ENCODE data around the gene POLR3E. TPM values are rescaled to one million over a fixed set of nuclear protein-coding genes. Genes with fewer than 3 reads are reported as not detected.

Gene POLR3E
- total RNA-seq, 1 donor from 2014 or later = 36.6 TPM

DNA sequence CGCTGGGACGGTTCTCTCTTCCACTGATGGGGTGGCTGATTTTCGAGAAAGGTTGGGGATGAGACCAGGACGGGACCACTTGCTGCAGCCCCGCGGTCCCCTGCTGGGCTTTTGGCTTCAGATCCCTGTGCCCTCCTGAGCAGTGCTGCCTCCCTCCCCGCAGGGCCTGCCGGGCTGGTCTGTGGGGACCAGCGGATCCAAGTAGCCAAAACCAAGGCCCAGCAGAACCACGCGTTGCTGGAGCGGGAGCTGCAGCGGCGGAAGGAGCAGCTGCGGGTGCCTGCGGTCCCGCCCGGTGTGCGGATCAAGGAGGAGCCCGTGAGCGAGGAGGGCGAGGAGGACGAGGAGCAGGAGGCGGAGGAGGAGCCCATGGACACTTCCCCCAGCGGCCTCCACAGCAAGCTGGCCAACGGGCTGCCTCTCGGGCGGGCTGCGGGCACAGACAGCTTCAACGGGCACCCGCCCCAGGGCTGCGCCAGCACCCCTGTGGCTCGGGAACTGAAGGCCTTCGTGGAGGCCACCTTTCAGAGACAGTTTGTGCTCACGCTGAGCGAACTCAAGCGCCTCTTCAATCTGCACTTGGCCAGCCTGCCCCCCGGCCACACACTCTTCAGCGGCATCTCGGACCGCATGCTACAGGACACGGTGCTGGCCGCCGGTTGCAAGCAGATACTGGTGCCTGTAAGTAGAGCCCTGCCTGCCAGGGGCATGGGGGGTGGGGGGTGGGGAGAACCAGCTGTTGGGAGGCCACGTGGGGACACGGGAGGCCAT, 28.6 kb downstream of the POLR3E start:
- intact Hi-C loops (cut with DNase I) = no loop called here
- Histone ChIP-seq H3K27me3 (ENCODE audit: low read depth) (no peaks in the 10 kb centered on the region), H3K27ac (no peak overlapping the region), H3K36me3 (peaks cover 91% of the 10 kb centered on the region), H3K4me3 (no peak overlapping the region), H3K4me1 (peaks cover 6% of the 10 kb centered on the region), H3K9me3 (no peaks in the 10 kb centered on the region)
- DNase-seq (no peak), ATAC-seq (no peak)
- TF ChIP-seq CTCF (IDR thresholded peaks at IDR 0.05) = no peak

GRCh38 chr16:22326369-22326652, 29.1 kb downstream of the POLR3E start:
- no peak overlapping the region for H3K4me3 ChIP-seq
- DNase-seq (no peak), ATAC-seq (no peak)
- H3K4me1 ChIP-seq = peaks cover 6% of the 10 kb centered on the region
- intact Hi-C loops (cut with DNase I) = no loop called here
- peaks cover 93% of the 10 kb centered on the region for H3K36me3 ChIP-seq
- H3K9me3 ChIP-seq = no peaks in the 10 kb centered on the region
- no peak overlapping the region for H3K27ac ChIP-seq
- no peak for TF ChIP-seq CTCF (IDR thresholded peaks at IDR 0.05)
- H3K27me3 ChIP-seq (ENCODE audit: low read depth) = no peaks in the 10 kb centered on the region

DNA sequence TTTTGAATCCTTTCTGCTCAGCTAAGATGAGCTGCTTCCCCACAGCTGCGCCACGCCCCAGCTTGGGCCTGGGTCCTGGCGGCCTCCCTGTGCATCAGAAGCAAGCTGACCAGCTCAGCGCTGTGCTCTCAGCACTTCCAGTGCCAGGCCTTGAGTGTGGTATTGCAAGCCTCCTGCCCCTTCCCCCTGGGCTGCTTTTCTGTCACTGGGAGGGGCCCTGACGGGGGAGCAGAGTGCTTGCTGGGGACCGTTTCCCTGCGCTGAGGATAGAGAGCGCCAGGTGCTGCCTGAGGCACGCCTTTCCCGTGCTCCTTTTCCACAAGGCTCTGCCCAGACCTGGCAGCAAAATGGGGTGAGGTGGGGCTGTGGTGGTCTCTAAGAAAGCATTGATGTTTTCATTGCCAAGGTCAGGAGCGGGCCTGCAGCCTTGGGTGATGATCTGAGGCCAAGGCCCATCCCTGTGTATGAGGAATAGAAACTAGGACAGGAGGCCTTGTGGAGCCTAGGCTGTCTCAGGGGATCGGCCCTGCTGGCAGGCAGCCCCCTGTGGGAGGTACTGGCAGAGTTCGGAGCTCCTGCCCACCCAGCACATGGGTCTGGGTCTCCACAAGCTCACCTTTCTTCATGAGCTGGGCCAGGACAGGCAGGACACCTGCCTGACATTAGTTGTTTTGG, 29.7 kb downstream of the POLR3E start:
- Histone ChIP-seq H3K27me3 (ENCODE audit: low read depth) (no peaks in the 10 kb centered on the region), H3K4me3 (no peak overlapping the region), H3K27ac (no peak overlapping the region), H3K9me3 (no peaks in the 10 kb centered on the region), H3K4me1 (peaks cover 6% of the 10 kb centered on the region), H3K36me3 (peaks cover 93% of the 10 kb centered on the region)
- DNase-seq (no peak), ATAC-seq (no peak)
- TF ChIP-seq CTCF (IDR thresholded peaks at IDR 0.05) = no peak
- intact Hi-C loops (cut with DNase I) = no loop called here

DNA sequence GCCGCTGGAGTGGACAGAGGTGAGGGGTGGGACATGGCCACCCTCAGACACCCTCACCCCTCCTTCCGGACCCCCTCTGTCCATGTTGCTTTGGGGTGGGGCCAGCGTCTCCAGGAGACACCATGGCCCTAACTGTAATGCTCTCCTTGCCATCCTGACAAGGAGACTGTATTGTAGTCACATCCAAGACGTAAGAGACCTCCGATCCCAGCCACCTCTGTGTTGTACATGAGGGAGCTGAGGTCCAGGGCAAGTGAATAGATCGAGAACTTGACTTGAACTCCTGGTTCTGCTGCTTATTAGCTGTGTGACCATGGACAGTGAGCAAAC, 30.2 kb downstream of the POLR3E start:
- Histone ChIP-seq H3K36me3 (peaks cover 94% of the 10 kb centered on the region), H3K27me3 (ENCODE audit: low read depth) (no peaks in the 10 kb centered on the region), H3K27ac (no peak overlapping the region), H3K4me3 (no peak overlapping the region), H3K9me3 (no peaks in the 10 kb centered on the region), H3K4me1 (peaks cover 6% of the 10 kb centered on the region)
- no peak for TF ChIP-seq CTCF (IDR thresholded peaks at IDR 0.05)
- ATAC-seq (no peak), DNase-seq (no peak)
- intact Hi-C loops (cut with DNase I) = no loop called here

DNA sequence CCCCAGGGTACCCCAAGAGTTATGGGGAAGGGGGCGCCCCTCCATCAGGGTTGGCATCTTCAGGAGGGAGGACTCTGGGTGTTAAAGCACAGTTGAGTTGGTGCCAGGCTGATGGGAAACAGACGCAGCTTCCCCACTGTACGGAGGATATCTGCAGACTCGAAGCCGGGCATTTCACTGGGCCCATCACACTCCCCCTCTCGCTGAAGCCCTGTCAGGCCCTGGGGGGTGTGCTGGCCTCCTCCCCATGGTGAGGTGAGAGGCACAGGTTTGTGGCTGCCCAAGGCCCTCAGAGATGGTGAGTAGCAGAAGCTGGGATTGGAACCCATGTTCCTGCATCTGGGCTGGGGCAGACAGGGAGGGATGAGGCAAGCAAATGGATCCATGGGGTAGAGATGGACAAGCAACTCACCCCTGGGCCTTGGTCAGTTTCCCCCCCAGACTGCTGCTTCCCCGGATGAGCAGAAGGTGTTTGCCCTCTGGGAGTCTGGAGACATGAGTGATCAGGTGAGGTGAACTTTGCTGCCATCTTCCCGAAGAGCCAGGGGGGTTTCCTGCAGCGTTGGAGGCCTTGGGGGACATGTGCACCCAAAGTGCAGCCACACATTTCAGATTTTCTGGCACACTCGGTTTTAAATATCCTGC, 31.0 kb downstream of the POLR3E start:
- Histone ChIP-seq H3K27ac (no peak overlapping the region), H3K4me3 (no peak overlapping the region), H3K36me3 (peaks cover 95% of the 10 kb centered on the region), H3K9me3 (no peaks in the 10 kb centered on the region), H3K4me1 (peaks cover 6% of the 10 kb centered on the region), H3K27me3 (ENCODE audit: low read depth) (no peaks in the 10 kb centered on the region)
- no peak for ATAC-seq
- no peak for TF ChIP-seq CTCF (IDR thresholded peaks at IDR 0.05)
- DNase-seq = no peak
- intact Hi-C loops (cut with DNase I) = no loop called here
